ENCODE results near the gene PRODH.
"Not testable (repeated sequence)": the region's sequence is repeated elsewhere in the genome, so short reads cannot be mapped to it uniquely, and the experiment has no call there.

GRCh38 chr22:18958321-18958705, 22.2 kb upstream of the PRODH start:
- TF ChIP-seq POLR2A, CTCF (IDR thresholded peaks at IDR 0.05): not testable (repeated sequence)

Measured in uterus (tissue), 2 donors.